Left cardiac atrium (tissue), 4 donors: Measurements from ENCODE around the gene NUP210. TPM values are rescaled to one million over a fixed set of nuclear protein-coding genes. Genes with fewer than 3 reads are reported as not detected.
A peak's percentile ranks its signal among the peaks of the same experiment; 100 is the strongest.
"Not testable (repeated sequence)": the region's sequence is repeated elsewhere in the genome, so short reads cannot be mapped to it uniquely, and the experiment has no call there.

ENCODE experiments used
- ATAC-seq, 2 donors: fragments of 200-7000 bp; cut with Tn5 transposase; one replicate each; pipeline ENCODE4 v1.9.1; 2020; ENCODE audit warnings: mild to moderate bottlenecking in 2 of 2, moderate library complexity in 2 of 2
- DNase-seq: peaks from one replicate; pipeline ENCODE4 v3.0.0-alpha.2; 2020
- intact Hi-C, 2 donors: fragments of 100-400 bp; cut with DNase I; formaldehyde crosslinking; loops; one replicate each; pipeline versions ENCODE4 v1.14.1 to v1.15.1; 2022 to 2023
- total RNA-seq, 2 donors: library from RNA; stranded (reverse); fragmentation: NEBNext Ultra II Directional; extraction: Animal tissue kit (Norgen Biotek cat#: 25700); gene quantifications; one replicate each; pipeline ENCODE4 v1.2.1, GENCODE V29; 2021
- donor health status: DM: no; HTN: yes; CAD: no.
- donor health status: DM: no; HTN: yes; CAD: no; lungs with severe emphysema.
- donor health status: DM: yes; HTN: yes; CAD: no.
- donor health status: Dilated cardiomyopathy.

The NUP210 gene
- total RNA-seq, 2 donors from 2014 or later: 2.8 to 4.7 TPM

DNA sequence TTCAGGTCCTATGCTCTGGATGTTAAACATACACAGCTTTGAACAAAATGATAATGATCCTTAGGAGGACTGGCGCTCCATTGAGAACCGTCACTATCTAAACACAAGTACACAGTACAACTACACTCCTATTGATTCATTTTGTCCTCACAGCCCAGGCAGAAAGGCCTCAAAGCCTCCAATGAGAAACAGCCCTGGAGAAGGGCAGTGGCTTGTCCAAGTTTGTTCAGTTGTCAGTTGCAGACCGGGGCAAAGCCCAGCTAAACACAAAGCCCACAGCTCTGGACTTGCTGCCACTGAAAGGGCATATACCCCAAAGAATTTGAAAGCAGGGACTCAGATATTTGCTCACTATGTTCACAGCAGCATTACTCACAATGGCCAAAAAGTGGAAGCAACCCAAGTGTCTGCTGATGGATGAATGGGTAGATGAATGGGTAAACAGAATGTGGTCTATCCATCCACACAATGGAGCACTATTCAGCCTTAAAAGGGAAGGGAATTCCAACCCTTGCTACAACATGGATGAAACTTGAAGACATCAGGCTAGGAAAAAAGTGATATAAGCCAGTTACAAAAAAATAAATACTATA is 34.7 kb downstream of the NUP210 start:
- ATAC-seq: no peak
- no peak for DNase-seq
- intact Hi-C loops: no loop called here

DNA sequence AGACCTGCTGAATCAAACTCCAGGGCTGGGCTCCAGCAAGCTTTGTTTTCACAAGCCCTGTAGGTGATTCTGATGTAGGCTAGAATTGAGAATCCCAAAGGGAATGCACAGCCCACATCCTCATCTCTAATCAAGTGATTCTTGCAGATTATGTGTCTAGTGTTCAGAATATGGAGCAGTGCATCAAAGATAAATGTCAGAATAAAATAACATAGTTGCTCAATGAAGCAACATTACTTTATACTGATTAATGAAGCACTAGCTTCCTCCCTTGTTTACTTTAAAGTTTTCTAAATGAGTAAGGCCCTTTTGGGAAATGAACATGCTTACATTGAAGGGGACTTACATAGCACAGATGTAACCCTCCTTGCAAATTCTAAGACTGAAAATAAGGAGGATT is 39.2 kb downstream of the NUP210 start:
- no peak for DNase-seq
- intact Hi-C loops: no loop called here
- ATAC-seq: no peak

DNA sequence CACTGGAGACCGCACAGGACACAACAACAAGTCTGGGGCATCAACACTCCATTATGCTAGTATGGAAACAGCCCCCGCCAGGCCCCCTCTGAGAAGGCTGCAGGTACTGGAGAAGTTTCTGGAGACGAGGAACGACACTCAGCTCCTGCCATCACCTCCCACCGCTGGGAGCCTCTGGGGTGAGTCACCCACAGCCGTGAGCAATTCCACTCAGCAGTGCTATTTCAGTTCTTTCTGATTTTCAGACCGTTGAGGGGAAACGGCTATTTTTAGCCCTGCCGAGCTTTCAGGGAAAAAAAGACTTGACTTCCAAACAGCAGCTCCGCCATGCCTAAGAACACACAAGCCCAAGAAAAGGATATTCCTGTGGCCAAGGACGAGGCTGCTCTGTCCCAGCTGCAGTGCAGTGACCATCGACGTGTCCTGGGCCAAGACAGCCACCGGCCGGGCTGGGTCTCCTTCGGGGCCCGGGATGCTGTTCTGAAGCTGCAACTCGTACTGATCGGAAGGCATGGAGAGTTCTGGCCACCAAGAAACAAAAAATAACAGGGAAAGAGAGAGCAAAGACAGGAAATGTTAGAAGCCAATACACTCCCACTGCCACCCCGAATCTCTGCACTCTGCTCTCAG is 40.8 kb downstream of the NUP210 start:
- DNase-seq: peak; percentile 53
- peak; percentile 91 to 92 for ATAC-seq
- intact Hi-C loops: no loop called here

DNA sequence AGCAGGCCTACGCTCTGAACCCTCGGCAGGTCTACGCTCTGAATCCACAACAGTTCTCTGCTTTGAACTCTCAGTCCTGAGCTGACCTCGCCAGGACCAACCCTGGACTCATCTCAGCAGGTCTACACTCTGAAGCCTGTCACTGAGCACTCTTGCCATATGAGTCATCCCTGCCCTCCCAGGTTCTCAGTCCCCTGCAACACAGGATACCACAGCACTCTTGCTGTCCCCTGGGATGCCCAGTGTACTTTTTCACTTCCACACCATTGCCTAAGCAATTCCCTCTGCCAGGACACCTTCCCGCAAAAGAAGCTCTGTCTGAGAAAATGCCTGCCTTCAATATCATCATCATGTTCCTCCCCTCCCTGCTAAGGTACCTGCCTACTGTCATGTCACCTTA is 42.0 kb downstream of the NUP210 start:
- intact Hi-C loops: no loop called here
- DNase-seq: no peak
- peak in 1 of 2 donors; percentile 75 for ATAC-seq

DNA sequence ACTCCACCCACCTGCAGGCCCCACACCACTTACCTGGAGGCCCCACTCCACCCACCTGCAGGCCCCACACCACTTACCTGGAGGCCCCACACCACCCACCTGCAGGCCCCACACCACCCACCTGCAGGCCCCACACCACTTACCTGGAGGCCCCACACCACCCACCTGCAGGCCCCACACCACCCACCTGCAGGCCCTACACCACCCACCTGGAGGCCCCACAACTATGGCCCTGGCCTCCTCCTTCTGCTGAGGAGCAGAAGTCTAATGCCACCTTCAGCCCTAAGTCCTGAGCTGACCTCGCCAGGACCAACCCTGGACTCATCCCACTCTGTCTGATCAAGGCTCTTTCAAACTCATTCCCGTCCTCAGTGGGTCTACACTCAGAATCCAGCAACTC is 42.4 kb downstream of the NUP210 start:
- ATAC-seq, DNase-seq, intact Hi-C loops: not testable (repeated sequence)

DNA sequence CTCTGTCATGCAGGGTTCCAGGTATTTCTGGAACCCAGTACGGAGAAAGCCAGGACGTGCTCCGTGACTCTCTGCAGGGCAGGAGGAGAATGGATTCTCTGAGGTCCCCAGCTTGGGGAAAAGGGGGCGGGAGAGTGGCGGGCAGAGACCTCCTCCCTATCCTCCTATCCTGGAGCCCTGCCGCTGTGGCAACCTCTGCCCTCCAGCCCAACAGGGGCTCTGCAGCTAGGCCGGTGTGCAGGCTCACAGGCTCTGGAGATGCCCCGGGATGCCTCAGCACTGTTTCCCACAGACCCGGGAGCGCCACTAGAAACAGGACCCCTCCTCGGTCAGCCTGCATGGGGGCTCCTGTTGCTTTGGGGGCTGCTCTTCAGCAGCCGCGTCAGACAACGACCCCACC is 43.1 kb downstream of the NUP210 start:
- DNase-seq: no peak
- ATAC-seq: no peak
- intact Hi-C loops: no loop called here

DNA sequence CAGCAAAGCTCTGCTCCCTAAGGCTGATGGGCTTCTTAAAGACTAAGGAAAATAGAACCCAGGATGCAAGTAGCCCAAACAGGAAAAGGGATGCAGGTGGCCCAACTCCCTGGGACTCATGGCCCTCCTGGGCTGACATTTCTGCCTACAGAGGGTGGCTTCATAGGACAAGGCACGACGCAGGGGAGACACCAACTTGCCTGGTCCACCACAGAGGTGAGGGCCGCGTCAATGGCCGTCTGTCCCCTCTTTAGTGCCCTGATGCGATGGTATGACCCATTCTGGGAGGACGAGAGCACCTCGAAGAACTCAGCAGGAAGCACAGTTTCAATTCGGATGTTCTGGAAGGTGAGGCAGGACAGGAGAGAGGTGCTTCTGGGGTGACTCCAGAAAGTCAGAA is 44.0 kb downstream of the NUP210 start:
- intact Hi-C loops: no loop called here
- no peak for ATAC-seq
- no peak for DNase-seq

DNA sequence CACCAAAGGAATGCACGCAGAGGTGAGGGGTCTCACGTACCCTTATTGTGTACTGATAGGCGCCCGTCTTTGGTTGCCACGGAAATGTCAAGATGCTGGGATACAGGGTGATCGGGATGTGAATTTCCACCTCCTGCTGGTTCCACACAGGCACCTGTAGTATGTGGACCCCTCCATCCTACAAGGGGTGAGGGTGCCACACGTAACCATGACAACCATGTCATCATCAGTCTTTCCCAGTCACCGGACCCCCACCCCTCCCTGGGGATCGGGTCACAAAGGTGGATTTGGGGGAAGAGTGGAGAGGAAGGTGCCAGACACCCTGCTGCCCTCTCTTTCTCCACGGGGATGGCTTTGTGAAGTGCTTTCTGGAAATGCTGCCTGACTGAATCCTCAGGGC is 44.7 kb downstream of the NUP210 start:
- intact Hi-C loops: no loop called here
- ATAC-seq (no peak), DNase-seq (no peak)

DNA sequence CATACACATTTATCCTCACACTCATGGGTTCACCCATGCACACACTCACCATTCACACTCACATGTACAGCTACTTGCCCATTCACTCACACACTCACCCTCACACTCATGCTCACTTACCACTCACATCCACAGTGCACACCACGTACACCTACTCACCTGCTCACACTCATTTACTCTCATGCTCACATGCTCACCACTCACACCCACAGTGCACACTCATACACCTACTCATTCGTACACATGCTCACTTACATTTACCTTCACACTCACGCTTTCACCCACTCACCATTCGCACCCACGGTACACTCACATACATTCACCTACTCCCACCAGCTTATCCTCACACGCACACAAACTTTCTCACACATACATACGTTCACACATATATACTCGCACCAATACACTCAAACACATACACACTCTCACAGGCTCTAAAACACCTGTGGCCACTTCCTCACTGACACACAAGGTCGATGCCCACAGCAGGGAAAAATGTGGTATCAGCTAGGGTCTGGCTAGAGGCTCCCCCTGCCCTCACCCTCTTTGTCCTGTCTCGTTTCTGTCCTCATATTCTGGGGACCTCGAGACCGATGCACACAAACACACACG is 46.0 kb downstream of the NUP210 start:
- ATAC-seq: no peak
- intact Hi-C loops: no loop called here
- no peak for DNase-seq

DNA sequence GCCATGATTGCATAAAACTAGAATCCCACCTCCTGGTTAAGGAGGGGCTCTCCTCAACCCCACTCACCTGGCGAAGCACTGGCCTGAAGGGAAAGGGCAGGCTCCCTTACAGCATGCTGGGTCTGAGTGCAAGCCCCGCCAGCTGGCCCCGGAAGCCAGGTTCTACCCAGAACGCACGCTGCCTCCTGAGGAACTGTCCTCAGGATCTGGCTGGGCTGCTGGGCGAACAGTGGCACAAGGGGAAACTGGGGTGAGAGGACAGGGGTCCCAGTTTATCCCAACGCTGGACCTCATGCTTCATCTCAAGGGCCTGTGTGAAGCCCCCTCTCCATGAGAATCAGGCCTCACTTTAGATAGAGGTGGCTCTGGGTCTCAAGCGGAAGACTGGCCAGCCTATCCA is 47.5 kb downstream of the NUP210 start:
- no peak for DNase-seq
- no peak for ATAC-seq

DNA sequence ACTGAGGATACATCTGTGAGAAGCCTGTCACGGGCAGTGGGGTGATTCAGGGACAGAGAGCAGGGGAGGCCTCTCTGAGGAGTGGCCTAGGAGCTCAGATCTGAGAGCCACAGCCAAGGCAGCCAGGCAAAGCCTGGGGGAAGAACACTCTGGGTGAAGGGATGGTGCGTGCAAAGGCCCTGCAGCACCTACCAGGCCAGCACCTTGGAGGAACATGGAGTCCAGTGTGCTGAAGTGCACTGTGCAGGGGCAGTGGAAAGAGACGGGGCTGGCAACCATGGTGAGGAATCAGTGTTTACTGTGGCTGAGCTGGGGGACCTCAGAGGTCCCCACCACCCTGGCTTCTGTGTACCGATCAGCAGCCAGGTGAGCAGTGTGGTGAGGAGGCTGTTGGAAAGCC is 48.0 kb downstream of the NUP210 start:
- intact Hi-C loops: no loop called here

More for the DNA sequence above, 47.5 kb downstream of the NUP210 start:
- intact Hi-C loops: no loop called here

DNA sequence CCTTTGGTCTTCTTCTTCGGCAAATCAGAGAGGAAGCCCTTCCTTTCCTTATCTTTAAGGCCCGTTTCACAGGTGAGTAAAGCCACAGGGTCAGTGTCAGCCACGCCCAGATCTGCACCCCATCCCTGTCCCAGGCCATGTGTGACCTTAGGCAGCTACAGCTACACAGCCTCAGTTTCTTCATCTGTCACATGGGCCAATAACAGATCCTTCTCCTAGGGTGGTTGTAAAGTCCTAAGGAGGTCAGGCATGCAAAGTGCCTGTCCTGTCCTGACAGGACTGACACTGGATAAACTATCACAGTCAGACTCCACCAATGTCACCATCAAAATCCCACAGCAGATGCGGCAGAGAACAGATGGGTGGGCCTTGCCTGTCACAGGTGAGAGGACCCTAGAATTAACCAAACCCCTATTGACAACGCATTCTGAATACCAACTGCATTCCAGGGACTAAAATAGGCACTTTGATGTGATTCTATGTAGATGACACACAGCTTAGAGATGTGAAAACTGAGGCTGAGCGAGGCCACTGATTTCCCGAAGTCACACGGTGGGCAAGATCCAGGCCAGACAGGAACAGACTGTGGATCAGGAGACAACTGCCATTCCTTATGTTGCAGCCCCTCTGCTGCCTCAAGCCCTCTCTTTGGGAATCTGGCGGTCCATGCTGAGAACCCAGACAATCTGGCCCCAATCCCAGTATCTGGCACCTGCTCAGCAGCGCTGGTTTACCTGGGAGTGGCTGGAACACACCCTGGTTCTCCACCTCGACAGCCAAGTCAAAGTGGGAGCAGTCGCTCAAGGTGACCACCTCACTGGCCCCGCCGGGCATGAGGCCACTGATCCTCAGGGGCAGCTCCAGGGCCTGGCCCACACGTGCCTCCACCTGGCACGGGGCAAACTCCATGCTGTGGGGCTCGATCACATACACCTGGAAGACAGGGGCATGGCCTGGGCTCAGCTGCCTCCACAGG is 48.7 kb downstream of the NUP210 start:
- ATAC-seq (no peak), DNase-seq (no peak)
- intact Hi-C loops: no loop called here

More for the DNA sequence above, 48.0 kb downstream of the NUP210 start:
- ATAC-seq: no peak
- no peak for DNase-seq

DNA sequence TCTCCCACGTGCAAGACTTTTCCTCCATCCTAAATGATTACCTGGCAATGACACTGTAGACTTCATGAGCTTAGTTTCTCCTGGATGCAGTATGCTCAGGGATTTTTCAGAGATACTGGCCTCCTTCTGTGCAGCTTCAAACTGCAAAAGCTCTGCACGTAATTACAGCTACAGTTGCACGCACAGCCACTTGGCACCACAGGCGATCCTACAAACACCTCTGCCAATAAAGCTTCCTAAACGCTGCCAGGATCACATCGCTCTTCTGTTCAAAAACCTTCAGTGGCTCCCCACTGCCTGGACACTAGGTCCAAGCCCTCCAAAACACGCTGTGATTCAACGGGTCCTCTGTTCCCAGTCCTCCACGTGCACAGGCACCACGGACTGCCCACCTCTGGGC is 49.5 kb downstream of the NUP210 start:
- intact Hi-C loops: no loop called here
- ATAC-seq (no peak), DNase-seq (no peak)

DNA sequence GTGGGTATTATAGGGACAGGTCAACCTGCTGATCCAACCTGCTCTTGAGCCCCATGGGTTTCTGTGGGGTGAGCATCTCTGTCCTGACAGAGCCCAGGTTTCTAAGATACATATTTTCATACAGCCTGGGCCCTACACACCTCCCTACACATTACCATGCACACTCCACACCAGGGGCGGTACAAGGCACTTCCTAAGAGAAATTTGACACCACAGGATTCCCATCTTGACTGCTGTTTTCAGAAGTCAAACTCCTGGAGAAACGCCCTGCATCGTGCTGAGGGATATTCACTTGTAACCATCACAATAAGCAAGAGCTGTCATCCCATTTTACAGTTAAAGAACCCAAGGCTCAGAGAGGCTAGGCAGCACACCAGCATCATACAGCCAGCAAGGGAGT is 50.1 kb downstream of the NUP210 start:
- no peak for ATAC-seq
- no peak for DNase-seq
- intact Hi-C loops: no loop called here

DNA sequence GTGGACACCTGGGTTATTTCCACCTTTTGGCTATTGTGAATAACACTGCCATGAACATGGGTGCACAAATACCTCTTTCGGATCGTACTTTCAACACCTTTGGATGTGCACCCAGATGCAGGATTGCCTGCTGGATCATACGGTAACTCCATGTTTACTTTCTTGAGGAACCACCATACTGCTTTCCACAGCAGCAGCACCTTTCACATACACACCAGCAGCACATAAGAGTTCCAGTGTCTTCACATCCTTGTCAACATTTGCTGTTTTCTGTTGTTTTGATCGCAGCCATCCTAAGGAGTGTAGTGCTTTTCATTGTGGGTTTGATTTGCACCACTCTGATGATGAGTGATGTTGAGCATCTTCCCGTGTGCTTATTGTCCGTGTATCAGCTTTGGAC is 51.3 kb downstream of the NUP210 start:
- intact Hi-C loops: no loop called here
- ATAC-seq: no peak
- DNase-seq: no peak

DNA sequence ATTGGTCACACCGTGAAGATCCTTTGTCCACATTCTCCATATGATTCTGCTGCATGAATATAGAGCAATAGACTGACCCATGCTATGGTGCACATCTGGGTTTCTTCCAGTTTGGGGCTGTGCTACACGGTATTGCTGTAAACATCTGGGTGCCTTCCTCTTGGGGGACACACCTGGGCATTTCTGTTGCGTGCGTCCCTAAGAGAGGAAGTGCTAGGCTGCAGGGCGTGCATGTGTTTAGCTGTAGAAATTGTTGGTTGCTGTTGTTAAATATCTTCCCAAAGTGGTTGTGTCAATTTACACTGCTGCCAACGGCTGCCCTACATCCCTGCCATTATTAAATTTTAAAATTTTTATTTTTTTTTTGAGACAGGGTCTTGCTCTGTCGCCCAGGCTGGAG is 52.4 kb downstream of the NUP210 start:
- intact Hi-C loops: no loop called here
- ATAC-seq (no peak), DNase-seq (no peak)

DNA sequence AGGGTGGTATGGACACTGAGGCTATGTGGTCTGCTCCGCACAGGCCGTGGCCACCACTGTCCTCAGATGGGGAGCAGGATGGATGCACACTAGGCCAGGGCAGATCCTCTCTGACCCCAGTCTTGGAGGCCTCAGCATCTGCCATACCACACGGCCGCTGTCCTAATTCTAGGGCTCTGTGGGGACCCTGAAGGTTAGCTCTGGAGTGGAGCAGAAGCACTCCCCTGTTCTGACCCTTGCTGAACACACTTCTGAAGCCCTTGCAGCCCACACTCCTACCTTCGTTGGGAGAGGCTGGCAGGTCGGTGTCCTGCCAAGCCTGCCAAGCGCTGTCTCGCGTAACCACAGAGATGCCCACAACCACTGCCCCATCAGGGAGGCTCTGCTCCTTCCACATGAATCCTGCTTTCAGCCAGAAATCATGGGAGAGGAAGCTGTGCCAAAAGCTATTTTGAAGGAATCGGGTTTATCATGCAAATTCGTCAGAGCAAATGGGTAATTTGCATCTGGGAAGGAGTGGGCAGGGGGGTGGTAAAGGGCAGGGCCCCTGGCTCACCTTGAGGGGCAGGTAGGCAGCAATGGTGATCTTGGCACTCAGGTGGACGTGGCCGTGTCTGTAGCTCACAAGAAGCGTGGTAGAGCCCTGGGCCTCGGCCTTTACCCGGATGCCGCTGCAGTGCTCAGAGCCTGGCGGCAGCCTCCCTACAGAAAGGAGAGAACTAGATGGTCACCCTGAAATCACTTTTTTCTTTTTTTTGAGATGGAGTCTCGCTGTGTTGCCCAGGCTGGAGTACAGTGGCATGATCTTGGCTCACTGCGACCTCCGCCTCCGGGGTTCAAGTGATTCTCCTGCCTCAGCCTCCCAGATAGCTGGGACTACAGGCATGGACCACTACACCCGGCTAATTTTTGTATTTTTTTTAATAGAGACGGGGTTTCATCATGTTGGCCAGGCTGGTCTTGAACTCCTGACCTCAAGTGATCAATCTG is 54.4 kb downstream of the NUP210 start:
- intact Hi-C loops: no loop called here
- ATAC-seq (no peak), DNase-seq (no peak)

DNA sequence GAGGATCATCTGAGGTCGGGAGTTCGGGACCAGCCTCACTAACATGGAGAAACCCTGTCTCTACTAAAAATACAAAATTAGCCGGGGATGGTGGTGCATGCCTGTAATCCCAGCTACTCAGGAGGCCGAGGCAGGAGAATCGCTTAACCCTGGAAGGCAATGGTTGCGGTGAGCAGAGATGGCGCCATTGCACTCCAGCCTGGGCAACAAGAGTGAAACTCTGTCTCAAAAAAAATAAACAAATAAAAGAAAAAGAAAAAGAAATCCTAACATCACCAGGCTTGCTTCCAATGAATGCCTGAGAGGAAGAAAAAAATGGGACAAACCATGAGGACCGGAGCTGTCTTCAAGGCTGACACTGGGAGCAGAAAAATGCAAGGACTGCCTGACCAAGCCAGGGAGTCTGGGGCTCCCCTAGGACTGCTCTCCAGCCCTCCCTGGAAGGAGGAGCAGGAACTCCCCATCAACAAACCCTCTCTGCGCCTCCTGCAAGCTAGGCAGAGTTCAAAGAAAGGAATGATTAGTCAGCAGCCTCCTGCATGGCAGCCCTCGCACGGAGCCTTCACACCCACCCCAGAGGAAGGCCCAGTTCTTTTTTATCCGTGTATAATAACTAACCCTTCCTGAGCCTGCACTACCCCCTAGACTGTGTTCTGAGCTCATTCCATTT is 55.4 kb downstream of the NUP210 start:
- DNase-seq (no peak), ATAC-seq (no peak)
- intact Hi-C loops: no loop called here
